ES-I3 (cell line): ENCODE data around the gene ERGIC1.
"Not testable (repeated sequence)": the region's sequence is repeated elsewhere in the genome, so short reads cannot be mapped to it uniquely, and the experiment has no call there.

ENCODE experiments used
- H3K36me3 ChIP-seq: 2 replicates; pipeline ENCODE4 v1.6.1; 2013; ENCODE audit warnings: mild to moderate bottlenecking, low read length, control low read depth, moderate library complexity; ENCODE audit not compliant: insufficient read depth
- H3K4me1 ChIP-seq: 2 replicates; pipeline ENCODE4 v1.6.1; 2013; ENCODE audit warnings: mild to moderate bottlenecking, control low read depth, low read length; ENCODE audit not compliant: insufficient read depth
- H3K9ac ChIP-seq: 2 replicates; pipeline ENCODE4 v1.6.1; 2013; ENCODE audit warnings: low read depth, mild to moderate bottlenecking, low read length, moderate library complexity
- H3K9me3 ChIP-seq: 2 replicates; pipeline ENCODE4 v1.6.1; 2013; ENCODE audit warnings: mild to moderate bottlenecking, low read length, moderate library complexity; ENCODE audit not compliant: control insufficient read depth, insufficient read depth

ERGIC1 gene

GRCh38 chr5:172844577-172844838 lies 10.5 kb downstream of the ERGIC1 start:
- no peaks in the 10 kb centered on the region; the same call in 1 of the 2 replicates for H3K36me3 ChIP-seq
- no peaks in the 10 kb centered on the region for H3K4me1 ChIP-seq
- no peaks in the 10 kb centered on the region for H3K9me3 ChIP-seq
- H3K9ac ChIP-seq: no peak overlapping the region

- Histone ChIP-seq H3K9ac (no peak overlapping the region), H3K4me1 (no peaks in the 10 kb centered on the region), H3K36me3 (no peaks in the 10 kb centered on the region; the same call in 1 of the 2 replicates), H3K9me3 (no peaks in the 10 kb centered on the region)
Measured at GRCh38 chr5:172845154-172845553, 11.1 kb downstream of the ERGIC1 start.

GRCh38 chr5:172845576-172845975 lies 11.5 kb downstream of the ERGIC1 start:
- no peaks in the 10 kb centered on the region; the same call in 1 of the 2 replicates for H3K36me3 ChIP-seq
- no peaks in the 10 kb centered on the region for H3K9me3 ChIP-seq
- H3K9ac ChIP-seq: no peak overlapping the region
- no peaks in the 10 kb centered on the region for H3K4me1 ChIP-seq

GRCh38 chr5:172846249-172846648 lies 12.2 kb downstream of the ERGIC1 start:
- Histone ChIP-seq H3K9me3 (no peaks in the 10 kb centered on the region), H3K36me3 (no peaks in the 10 kb centered on the region; the same call in 1 of the 2 replicates), H3K9ac (no peak overlapping the region), H3K4me1 (no peaks in the 10 kb centered on the region)

GRCh38 chr5:172846677-172847076 lies 12.6 kb downstream of the ERGIC1 start:
- H3K9me3 ChIP-seq: no peaks in the 10 kb centered on the region
- no peaks in the 10 kb centered on the region; the same call in 1 of the 2 replicates for H3K36me3 ChIP-seq
- 0 out of 2 replicates have a peak, but pooled peaks cover under 1% of the 10 kb centered on the region for H3K4me1 ChIP-seq
- no peak overlapping the region for H3K9ac ChIP-seq

GRCh38 chr5:172847584-172847983 lies 13.5 kb downstream of the ERGIC1 start:
- not testable (repeated sequence) for H3K9ac ChIP-seq, H3K36me3 ChIP-seq, H3K9me3 ChIP-seq, H3K4me1 ChIP-seq

GRCh38 chr5:172848419-172848818 lies 14.4 kb downstream of the ERGIC1 start:
- no peaks in the 10 kb centered on the region; the same call in 1 of the 2 replicates for H3K36me3 ChIP-seq
- H3K9me3 ChIP-seq: no peaks in the 10 kb centered on the region
- H3K9ac ChIP-seq: no peak overlapping the region
- peaks cover 3% of the 10 kb centered on the region; the same call in 1 of the 2 replicates for H3K4me1 ChIP-seq

- H3K9ac ChIP-seq: no peak overlapping the region
Measured at GRCh38 chr5:172849606-172850453, 15.8 kb downstream of the ERGIC1 start.

GRCh38 chr5:172850454-172850797 lies 16.4 kb downstream of the ERGIC1 start:
- H3K4me1 ChIP-seq: peaks cover 3% of the 10 kb centered on the region; the same call in 1 of the 2 replicates
- peaks cover 3% of the 10 kb centered on the region; the same call in 1 of the 2 replicates for H3K36me3 ChIP-seq
- H3K9ac ChIP-seq: no peak overlapping the region
- H3K9me3 ChIP-seq: no peaks in the 10 kb centered on the region

More at GRCh38 chr5:172849606-172850453, 15.8 kb downstream of the ERGIC1 start:
- Histone ChIP-seq H3K4me1 (peaks cover 3% of the 10 kb centered on the region; the same call in 1 of the 2 replicates), H3K9me3 (no peaks in the 10 kb centered on the region), H3K36me3 (peaks cover under 1% of the 10 kb centered on the region; the same call in 1 of the 2 replicates)

- H3K9me3 ChIP-seq, H3K9ac ChIP-seq, H3K36me3 ChIP-seq, H3K4me1 ChIP-seq: not testable (repeated sequence)
Measured at GRCh38 chr5:172851254-172851653, 17.2 kb downstream of the ERGIC1 start.

GRCh38 chr5:172852490-172853354 lies 18.7 kb downstream of the ERGIC1 start:
- H3K4me1 ChIP-seq: peaks cover 3% of the 10 kb centered on the region; the same call in 1 of the 2 replicates
- H3K9ac ChIP-seq: no peak overlapping the region
- no peaks in the 10 kb centered on the region for H3K9me3 ChIP-seq
- H3K36me3 ChIP-seq: 0 out of 2 replicates have a peak, but pooled peaks cover 3% of the 10 kb centered on the region

GRCh38 chr5:172853355-172853975 lies 19.4 kb downstream of the ERGIC1 start:
- Histone ChIP-seq H3K36me3 (0 out of 2 replicates have a peak, but pooled peaks cover 3% of the 10 kb centered on the region), H3K9ac (no peak overlapping the region), H3K4me1 (peaks cover 3% of the 10 kb centered on the region; the same call in 1 of the 2 replicates), H3K9me3 (no peaks in the 10 kb centered on the region)

- H3K9me3 ChIP-seq: no peaks in the 10 kb centered on the region
- H3K9ac ChIP-seq: no peak overlapping the region
- 0 out of 2 replicates have a peak, but pooled peaks cover 3% of the 10 kb centered on the region for H3K36me3 ChIP-seq
- peaks cover 3% of the 10 kb centered on the region; the same call in 1 of the 2 replicates for H3K4me1 ChIP-seq
Measured at GRCh38 chr5:172854451-172854871, 20.4 kb downstream of the ERGIC1 start.

- H3K9ac ChIP-seq: no peak overlapping the region
- peaks cover 3% of the 10 kb centered on the region; the same call in 1 of the 2 replicates for H3K4me1 ChIP-seq
- H3K9me3 ChIP-seq: no peaks in the 10 kb centered on the region
- 0 out of 2 replicates have a peak, but pooled peaks cover 3% of the 10 kb centered on the region for H3K36me3 ChIP-seq
Measured at GRCh38 chr5:172854971-172855370, 20.9 kb downstream of the ERGIC1 start.
